Stimulated activated CD4-positive, alpha-beta T cell treated with anti-CD3 and anti-CD28 coated beads, Interleukin-12 subunit alpha, Interleukin-12 subunit beta, amount 100 ng/mL, for 48 hours (primary cell): ENCODE data around the gene HTR7.
"Not testable (repeated sequence)": the region's sequence is repeated elsewhere in the genome, so short reads cannot be mapped to it uniquely, and the experiment has no call there.

Experiments
- DNase-seq, 3 donors: peaks; one replicate each; pipeline ENCODE4 v3.0.0-alpha.2; 2020; ENCODE audit warnings: low read depth in 2 of 3, low spot score in 1 of 3

HTR7 gene

DNA sequence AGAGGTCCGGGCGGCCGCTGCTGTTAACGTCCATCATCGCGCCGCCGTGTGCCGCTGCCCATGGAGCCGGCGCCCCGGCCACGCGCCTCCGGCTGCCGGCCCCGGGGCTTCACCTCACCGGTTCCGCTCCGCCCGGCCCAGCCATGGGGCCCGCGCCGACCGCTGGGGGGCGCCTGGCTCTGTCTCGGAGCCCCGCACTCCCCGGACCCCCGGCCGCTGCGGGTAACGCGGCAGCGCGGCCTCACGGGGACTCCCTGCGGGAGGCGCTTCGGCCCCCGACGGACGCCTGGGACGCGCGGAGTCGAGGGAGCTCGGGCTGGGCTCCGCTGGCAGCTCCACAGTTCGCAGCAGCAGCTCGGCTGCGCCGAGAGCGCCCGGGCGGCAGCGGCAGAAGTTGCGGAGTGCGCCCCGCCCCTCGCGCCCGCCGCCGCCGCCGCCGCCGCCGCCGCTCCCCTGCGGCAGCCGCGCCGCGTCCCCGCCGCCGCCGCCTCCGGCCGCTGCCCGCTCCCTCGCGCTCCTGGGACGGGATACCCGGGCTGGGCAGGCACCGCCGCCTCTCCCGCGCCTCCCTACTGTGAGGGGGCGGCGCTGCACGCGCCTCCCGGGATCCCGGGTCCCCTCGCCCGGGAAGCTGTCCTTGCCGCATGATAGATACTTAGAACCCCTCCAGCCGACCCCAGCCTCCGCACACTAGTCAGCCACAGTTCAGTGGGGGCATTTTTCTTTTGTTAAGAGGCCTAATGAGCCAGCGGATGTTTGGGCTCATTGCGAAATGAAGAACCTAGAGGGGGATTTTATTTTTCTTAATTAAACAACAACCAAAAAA lies at the start of gene HTR7:
Gene HTR7, minus strand, starts transcription at position 405 of the 826 bp plus-strand sequence. Its CDS starts 368 bp downstream, at position 37.
- DNase-seq = peak; percentile 22 to 32 (median 23)

DNA sequence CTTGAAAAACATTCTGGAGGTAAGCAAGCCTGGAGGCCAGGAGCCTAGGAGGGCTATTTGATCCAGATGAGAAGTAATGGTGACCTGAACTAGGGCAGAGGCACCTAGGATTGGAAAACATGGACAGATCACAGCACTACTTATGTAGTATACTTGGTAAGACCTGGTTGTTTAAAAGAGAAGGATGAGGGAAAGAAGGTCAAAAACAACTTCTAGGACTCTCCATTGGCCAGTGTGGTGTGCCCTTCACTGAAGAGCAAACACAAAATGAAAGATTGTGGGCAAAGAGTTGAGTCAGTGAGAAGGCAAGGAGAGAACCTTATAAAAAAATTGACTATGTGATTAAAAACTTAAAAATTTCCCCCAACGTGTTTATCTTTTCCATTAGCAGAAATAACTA lies 48.8 kb upstream of the HTR7 start:
- DNase-seq = no peak

DNA sequence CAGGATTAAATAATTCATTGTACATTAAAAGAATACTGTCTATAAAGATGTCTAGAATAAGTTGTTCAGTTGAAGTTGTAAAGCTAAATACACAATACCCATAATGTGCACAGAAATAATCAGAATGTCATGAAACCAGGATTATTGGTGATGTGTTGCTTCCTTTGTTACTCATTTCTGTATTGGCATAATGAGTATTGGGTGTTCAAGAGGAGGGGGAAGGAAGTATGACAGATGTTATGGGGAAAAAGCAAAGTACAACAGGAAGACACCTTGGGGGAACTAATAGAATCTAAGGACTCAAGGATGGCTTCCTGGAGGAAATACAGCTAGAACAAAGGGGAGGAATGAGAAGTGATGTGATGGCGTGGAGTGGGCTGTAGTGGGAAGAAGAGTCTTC lies 48.1 kb upstream of the HTR7 start:
- DNase-seq = no peak

DNA sequence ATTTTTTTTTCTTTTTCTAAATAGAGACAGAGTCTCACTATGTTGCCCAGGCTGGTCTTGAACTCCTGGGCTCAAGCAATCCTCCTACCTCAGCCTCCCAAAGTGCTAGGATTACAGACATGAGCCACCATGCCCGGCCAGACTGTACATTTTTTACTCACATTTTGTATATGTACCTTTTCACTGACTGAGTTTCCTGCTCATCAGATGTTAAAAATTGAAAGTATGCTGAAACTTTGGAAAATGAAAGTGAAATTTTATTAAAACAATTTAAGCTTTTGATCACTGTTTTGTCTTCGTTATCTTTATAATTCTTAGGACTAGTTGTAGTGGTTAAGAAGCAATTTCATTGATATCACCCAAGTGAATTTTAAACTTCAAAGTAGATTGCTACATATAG lies 39.1 kb upstream of the HTR7 start:
- not testable (repeated sequence) for DNase-seq

DNA sequence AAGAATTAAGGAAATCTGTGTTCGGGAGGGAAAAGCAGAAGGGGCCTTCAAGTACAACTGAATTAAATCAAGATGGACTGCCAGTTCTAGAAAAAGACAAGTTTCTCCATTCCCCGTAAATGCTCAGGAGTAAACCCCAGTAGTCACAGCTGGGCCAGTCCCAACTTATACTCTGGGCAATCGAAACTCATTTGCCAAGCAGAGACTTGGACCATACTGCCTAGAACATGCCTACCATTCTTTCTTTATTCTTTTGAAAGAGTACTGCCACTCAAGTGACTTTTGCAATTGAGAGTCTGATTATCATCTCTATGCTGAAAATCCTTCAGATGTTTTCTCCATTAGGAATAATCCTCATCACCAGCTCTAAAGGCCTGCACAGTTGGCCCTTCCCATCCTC lies 35.4 kb upstream of the HTR7 start:
- no peak for DNase-seq

DNA sequence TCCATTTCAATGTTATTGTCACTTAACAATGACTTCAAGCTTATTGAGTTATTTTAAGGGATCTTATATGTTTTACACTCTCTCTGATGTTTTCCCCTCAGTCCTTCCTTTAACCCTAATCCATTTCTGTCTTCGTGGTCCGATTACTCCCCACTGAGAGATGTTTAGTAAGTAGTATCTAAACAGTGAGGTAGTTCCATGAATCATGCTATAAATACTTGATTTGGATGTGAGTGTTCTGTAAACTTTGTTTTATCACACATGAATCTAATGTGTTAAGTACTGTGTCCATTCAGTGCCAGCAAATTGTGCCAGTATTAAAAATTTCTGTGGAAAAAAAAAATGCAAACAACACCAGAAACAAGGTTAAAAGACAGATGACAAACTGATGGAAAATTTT lies 32.5 kb upstream of the HTR7 start:
- no peak for DNase-seq

DNA sequence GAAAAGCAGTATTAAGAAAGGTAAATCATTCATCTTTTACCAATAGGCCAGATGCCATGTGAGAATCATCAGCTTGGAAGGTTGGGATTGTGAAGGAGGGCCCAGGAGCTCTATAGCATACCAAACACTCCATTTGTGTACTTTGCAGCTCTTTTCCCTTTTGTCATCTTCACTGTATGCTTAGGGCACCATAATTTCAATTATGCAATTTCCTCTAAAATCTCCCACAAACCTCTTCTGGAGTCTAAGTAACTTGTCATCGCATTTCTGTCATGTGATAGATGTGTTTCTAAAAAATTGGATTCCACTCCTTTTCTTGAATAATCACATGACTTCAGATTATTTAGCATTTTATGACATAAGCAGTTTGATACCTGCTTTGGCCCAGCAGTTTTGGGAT lies 31.8 kb upstream of the HTR7 start:
- DNase-seq = no peak

DNA sequence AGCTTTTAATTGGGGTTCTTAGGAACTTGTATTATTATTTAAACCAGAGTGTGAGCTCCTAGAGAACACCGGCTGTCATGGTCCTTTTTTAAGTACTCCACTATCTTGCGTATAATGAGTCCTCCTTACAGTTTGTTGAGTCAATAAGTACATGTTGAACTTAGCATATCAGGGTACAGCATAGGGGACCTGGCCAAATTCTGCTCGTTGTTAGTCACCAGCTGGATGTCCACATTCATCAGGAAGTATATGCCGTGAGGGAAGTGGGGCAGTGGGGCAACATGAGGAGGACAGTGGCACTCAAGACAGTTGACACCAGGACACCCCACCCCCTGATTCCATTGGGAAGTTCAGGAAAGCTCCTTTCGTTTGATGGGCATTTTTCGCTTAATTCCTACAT lies 30.5 kb upstream of the HTR7 start:
- DNase-seq = no peak

DNA sequence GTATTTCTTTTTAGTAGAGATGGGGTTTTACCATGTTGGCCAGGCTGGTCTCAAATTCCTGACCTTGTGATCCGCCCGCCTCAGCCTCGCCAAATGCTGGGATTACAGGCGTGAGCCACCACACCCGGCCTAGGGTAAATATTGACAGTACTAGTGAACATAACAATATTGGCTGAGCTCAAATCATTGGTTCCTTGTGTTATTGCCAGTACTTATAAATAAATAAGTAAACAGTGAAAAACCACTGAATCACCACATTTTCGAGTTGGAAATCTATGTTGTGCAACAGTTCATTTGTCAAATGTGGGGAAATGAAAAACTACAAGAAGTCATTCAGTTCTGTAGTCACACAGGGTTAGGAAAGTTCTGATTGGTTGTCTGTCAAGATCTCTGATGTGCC lies 29.7 kb upstream of the HTR7 start:
- no peak for DNase-seq

DNA sequence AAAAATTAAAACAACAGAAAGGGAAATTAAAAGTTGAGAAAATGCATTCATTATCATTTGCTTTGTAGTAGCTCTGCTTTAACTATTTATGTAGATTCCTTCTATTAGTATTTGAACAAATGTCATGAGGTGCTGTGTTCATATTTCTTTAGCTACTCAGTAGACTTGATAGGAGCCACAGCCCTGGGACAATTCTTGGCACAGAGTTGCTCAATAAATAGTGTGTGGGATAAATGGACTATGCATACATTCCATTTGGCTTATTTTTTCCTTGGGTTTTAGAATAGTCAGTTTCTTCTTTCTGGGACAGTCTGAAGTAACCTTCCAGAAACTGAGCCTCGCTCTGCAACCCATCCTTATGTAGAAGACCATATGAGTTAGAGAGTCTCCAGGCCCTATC lies 27.3 kb upstream of the HTR7 start:
- DNase-seq = no peak

DNA sequence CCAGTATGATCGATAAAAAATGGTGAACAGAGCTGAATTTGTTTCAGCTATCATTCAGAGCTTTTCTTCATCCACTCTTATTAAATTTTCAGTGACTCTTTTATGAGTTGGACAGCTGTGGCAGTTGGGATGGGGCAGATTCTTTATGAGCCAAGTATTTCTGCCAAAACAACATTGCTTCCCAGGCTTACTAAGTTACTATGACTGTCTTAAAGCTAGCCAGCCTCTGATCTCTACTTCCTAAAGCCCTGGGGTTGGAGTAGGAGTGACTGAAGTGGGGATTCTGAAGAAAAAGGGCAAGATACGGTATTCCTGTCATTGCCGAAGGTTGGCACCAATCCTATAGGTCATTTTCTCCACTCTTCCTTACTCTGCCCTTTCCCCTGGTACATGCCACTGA lies 26.6 kb upstream of the HTR7 start:
- DNase-seq = no peak

DNA sequence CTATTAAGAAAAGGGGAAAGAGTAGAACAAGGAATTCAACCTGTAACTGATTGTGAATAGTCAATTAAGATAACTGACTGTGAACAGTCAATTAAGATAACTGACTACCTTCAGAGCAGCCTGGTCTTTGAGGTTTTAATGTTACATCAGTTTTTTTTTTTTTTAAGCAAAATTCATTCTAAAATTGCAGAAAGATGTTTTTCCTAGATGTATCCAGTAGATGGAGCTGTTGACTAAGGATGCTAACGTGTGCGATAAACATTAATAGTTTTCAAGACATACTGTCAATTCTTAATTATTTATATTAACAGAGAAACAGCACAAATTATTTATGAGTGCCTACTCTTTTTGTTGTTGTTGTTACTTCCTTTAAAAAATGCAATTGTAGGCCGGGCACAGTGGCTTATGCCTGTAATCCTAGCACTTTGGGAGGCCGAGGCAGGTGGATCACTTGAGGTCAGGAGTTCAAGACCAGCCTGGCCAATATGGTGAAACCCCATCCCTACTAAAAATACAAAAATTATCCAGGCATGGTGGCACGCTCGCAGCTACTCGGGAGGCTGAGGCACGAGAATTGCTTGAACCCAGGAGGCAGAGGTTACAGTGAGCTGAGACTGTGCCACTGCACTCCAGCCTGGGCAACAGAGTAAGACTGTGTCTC lies 22.4 kb upstream of the HTR7 start:
- DNase-seq = not testable (repeated sequence)

DNA sequence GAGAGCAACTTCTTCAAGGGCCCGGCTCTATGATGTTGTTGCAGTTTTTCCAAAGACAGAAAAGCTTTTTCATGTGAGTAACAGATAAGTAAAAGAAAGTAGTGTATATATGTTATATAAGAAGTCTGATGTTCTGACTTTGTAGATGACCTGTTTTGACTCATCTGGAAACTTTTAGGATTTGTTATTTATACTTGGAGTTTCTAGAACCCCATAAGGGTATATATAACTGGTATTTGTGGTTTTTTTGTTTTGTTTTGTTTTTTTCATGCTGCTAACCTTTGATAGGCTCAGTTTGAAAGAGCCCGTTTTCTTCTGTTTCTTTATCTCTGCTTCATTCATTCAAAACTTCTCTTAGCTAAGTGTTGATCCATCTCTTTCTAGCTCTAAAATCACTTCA lies 21.2 kb upstream of the HTR7 start:
- DNase-seq = no peak

DNA sequence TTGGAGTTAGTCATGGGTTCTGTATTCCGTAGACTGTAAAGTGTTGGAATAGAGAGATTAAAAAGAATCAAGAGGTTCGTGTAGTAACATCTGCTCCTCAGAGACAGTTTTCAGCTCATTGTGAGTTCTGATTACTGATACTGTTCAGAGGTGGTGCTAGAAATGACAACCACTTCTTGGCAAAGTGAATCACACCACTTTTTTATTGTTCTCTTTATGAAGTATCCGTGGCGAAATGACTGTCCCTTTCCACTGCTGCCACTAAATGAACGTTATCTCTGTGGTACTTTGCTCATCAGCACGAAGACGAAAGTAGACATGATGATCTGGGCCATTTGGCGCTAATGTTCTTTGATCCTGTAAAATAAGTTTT lies 14.8 kb upstream of the HTR7 start:
- peak in 1 of 3 donors; percentile 34 for DNase-seq

DNA sequence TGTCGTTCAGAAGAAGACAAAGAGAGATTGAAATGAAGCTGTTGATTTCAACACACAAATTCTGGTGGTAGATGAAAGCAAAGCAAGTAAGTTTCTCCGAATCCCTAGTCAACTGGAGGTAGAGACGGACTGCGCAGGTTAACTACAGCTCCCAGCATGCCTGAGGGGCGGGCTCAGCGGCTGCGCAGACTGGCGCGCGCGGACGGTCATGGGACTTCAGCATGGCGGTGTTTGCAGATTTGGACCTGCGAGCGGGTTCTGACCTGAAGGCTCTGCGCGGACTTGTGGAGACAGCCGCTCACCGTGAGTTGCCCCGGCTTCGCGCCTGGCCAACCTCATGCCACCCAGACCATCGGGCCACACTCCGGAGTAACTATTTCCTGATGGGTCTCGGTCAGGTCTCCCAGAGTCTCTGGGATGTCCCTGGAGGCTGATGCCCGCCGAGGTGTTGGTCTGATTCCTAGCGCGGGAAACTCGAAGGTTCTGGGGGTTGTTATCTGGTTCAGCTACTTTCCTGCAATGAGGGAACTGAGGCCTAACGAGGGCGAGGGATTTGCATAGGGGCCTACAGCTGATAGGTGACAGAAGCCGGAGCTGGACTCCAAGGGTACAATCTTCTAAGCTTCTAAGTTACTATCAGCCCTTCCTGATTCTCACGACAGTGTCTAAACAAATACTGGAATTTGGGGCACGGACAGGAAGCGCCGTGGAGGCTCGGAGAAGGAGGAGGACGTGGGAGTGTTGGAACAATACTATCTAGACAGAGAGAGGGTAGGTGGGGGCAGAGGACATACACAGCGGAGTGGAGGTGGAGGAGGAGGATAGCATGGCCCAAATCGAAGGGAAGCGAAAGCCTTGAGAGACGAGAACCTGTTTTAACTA lies 14.2 kb upstream of the HTR7 start, which contains the start of gene RPP30:
Gene RPP30, plus strand, starts transcription at position 209 of the 882 bp plus-strand sequence. Its CDS starts 13 bp downstream, at position 222.
- peak; percentile 70 to 81 (median 73) for DNase-seq

DNA sequence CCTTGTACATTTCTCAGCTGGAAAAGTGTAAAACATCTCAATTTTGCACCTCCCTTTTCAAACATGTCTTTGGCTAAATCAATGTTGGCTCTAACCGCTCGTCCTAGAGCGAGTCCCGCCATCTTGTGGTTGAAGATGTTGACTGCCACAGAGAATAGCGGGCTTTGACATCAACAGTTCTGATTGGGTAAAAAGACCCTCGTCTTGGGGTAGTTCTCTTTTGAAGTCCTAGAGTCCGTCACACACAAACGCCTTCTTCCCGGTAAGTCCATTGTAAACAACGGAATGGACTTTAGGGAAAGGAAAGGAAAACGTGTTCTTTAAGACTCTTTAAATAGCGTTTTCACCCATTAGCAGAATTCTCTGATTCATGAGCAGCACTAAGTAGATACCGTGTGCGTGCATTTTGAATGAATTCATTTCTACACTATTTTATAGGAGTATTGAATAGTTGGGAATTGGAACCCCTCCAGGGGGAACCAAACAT lies 13.5 kb upstream of the HTR7 start:
- peak in 2 of 3 donors; percentile 23 to 44 for DNase-seq

DNA sequence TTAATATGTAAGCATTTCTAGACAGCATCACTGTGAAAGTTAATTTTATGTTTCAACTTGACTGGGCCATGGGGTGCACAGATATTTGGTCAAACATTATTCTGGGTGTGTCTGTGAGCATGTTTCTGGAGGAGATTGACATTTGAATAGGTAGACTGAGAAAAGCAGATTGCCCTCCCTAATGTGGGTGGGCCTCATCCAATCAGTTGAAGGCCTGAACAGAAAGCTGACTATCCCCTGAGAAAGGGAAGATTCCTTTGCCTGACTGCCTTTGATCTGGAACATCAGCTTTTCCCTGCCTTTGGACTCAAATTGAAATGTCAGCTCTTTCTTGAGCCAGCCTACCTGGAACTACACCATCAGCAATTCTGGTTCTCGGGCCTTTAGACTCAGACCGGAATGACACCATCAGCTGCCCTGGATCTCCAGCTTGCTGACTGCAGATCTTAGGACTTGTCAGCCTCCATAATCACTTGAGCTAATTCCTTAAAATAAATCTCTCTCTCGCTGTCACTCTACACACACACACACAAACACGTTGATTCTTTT lies 8.3 kb upstream of the HTR7 start:
- DNase-seq = no peak

DNA sequence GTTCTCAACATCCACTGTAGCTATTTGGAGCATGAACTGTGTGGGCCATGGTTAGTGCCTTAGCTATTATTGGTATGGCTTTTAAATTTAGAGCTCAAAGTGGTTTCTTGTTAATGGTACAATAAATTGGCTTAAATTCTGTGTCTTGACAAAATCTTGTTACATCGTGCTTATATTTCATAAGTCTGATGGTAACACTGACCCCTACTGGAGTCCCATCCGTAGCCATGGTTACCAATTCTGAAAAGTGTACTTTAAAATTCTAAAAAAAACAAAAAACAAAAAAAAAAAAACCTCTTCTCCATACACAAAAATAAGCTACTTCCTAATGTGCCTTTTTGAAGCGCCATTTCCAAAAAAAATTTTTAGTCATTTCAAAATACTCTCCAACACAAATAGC lies 7.6 kb upstream of the HTR7 start:
- DNase-seq = no peak

DNA sequence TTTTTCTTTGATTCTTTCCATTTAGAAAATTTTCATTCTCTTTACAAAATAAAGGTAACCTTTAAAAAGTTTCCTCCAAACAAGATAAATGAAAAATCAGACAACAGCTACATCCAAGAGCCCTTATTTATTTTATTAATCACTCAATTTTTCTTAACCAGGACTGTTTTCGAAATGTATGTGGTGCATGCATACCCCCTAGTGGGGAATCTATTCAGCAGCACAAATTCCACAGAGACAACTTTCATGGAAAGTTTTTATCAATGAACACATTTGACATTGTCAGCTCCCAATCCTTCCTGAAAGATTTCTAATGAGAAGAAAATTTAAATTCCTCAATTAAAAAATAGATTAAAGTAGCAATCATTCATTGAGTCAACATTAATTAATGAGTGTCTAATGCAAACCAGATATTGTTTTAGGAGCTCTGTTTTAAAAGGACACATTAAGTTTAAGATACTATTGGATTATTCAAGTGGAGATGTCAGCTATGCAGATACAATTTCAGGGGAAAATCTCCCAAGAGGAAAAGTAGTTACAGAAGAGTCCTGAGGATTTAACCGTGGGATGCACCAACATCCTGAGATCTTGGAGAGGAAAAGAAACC lies 5.2 kb upstream of the HTR7 start:
- no peak for DNase-seq

DNA sequence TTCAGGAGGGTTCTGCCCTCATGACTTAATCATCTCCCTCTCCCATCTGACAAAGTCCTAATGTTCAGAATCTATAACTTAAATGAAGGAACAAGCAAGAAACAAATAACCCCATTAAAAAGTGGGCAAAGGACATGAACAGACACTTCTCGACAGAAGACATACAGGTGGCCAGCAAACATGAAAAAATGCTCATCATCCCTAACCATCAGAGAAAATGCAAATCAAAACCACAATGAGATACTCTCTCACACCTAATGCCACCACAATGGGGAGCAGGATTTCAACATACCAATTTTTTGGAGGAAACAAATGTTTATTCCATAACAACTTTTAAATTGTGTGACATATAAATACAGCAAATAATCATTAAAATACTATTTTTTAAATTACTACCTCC lies 3.0 kb upstream of the HTR7 start:
- no peak for DNase-seq

DNA sequence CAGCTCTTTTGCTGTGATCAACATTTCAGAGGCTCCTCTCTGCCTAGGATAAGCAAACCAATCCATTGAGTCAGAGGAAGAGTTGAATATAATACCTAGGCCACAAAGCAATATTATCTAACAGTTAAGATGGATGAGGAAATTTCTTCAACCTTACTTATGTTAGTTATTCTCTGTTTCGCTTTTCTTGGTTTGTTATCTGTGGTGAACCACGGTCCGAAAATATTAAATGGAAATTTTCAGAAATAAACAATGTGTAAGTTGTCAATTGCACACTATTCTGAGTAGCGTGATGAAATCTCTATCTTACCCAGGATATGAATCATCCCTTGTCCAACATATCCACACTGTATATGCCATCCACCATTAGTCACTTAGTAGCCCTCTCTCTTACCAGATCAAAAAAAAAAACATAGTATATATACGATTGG lies 1.5 kb upstream of the HTR7 start:
- DNase-seq = no peak
